HepG2 (cell line): ENCODE data around the gene CAMK2G. TPM values are rescaled to one million over a fixed set of nuclear protein-coding genes. Genes with fewer than 3 reads are reported as not detected.

Experiments used
- ATAC-seq: fragments of 200-7000 bp; cut with Tn5 transposase; 3 replicates; pipeline ENCODE4 v1.9.1; 2020; ENCODE audit warnings: mild to moderate bottlenecking, moderate library complexity
- BruUV-seq: library from RNA; stranded (reverse); fragments of 400-500 nt; replicated peaks from 2 replicates; lab custom pipeline; 2021; lab: Mats Ljungman, UMichigan
- CTCF ChIA-PET: fragments of 300-600 bp; formaldehyde crosslinking; extraction: SDS; loops from one replicate; lab custom pipeline; 2021; ENCODE audit warnings: low total read pairs, inconsistent platforms, low intra/inter-chr PET ratio; lab: Yijun Ruan, JAX
- POLR2A ChIA-PET: fragments of 350-600 bp; sonication (Branson Sonifier 250); formaldehyde crosslinking; loops from one replicate; lab custom pipeline; 2020; ENCODE audit warnings: antibody characterized with exemption, inconsistent platforms; lab: Yijun Ruan, JAX
- DNase-seq: peaks from one replicate; pipeline ENCODE4 v3.0.0-alpha.2; 2015; ENCODE audit warnings: low spot score
- FAIRE-seq: peaks from 3 replicates; lab custom pipeline; 2011; peaks lifted over from hg19 to GRCh38; lab: Jason Lieb, UNC
- H2AFZ ChIP-seq: one replicate; pipeline ENCODE4 v1.6.1; 2011; ENCODE audit warnings: low read length, inconsistent platforms
- H3K27ac ChIP-seq: fragments of 300-600 bp; 3 replicates; pipeline ENCODE4 v1.8.0; 2011; ENCODE audit warnings: mixed run types, mild to moderate bottlenecking, mixed read lengths, low read length, inconsistent platforms; ENCODE audit not compliant: insufficient read depth; ENCODE audit errors: extremely low read length
- H3K27me3 ChIP-seq, 2 experiments: fragments of 200-600 bp in 1 of 2; 2 replicates in 1 of 2; 3 replicates in 1 of 2; pipeline versions ENCODE4 v1.6.0 to v1.8.0; 2011; ENCODE audit warnings: low read length in 2 of 2, mild to moderate bottlenecking in 2 of 2, moderate library complexity in 2 of 2, inconsistent platforms in 1 of 2; ENCODE audit not compliant: insufficient read depth in 2 of 2, control insufficient read depth in 1 of 2
- H3K36me3 ChIP-seq, 2 experiments: fragments of 200-600 bp in 1 of 2; replicated peaks in 1 of 2; 2 replicates in 1 of 2; 3 replicates in 1 of 2; pipeline versions ENCODE4 v1.5.1 to v1.8.0; 2011; ENCODE audit warnings: low read length in 2 of 2, inconsistent platforms in 1 of 2; ENCODE audit not compliant: insufficient read depth in 2 of 2, control insufficient read depth in 1 of 2
- H3K4me1 ChIP-seq: 2 replicates; pipeline ENCODE4 v1.5.1; 2012; ENCODE audit warnings: low read length, inconsistent platforms; ENCODE audit not compliant: insufficient read depth
- H3K4me2 ChIP-seq: 2 replicates; pipeline ENCODE4 v1.6.0; 2011; ENCODE audit warnings: low read depth, low read length, inconsistent platforms
- H3K4me3 ChIP-seq, 3 experiments: fragments of 200-600 bp in 1 of 3; sonication (generic), shearing (Covaris generic) in 1 of 3; replicated peaks in 1 of 3; 2 replicates each; pipeline ENCODE4 v1.5.1; 2011 to 2016; ENCODE audit warnings: low read length in 3 of 3, inconsistent platforms in 2 of 3, low read depth in 2 of 3, mild to moderate bottlenecking in 2 of 3, control low read depth in 1 of 3, mixed read lengths in 1 of 3; ENCODE audit not compliant: insufficient read depth in 1 of 3
- H3K79me2 ChIP-seq: one replicate; pipeline ENCODE4 v1.6.1; 2011; ENCODE audit warnings: low read length, inconsistent platforms; ENCODE audit not compliant: insufficient read depth
- H3K9ac ChIP-seq: 2 replicates; pipeline ENCODE4 v1.6.0; 2011; ENCODE audit warnings: mild to moderate bottlenecking, low read depth, low read length, inconsistent platforms; ENCODE audit not compliant: insufficient read depth
- H3K9me3 ChIP-seq: 2 replicates; pipeline ENCODE4 v1.5.1; 2012; ENCODE audit warnings: mild to moderate bottlenecking, low read length
- H4K20me1 ChIP-seq: 2 replicates; pipeline ENCODE4 v1.6.0; 2011; ENCODE audit warnings: inconsistent platforms, mild to moderate bottlenecking, low read length, moderate library complexity; ENCODE audit not compliant: insufficient read depth
- GFI1 ChIP-seq: sonication (generic); formaldehyde crosslinking; IDR thresholded peaks from 2 replicates; pipeline ENCODE4 v1.5.0; 2020; ENCODE audit warnings: missing genetic modification reagents, mild to moderate bottlenecking, borderline replicate concordance
- ZNF629 ChIP-seq: sonication (generic); formaldehyde crosslinking; conservative IDR thresholded peaks from 2 replicates; pipeline ENCODE4 v1.5.0; 2020; ENCODE audit warnings: missing genetic modification reagents
- WGBS: methylation state at CpG from one replicate; pipeline ENCODE4 v1.1.6; 2017; ENCODE audit warnings: low lambda C conversion rate; 5-methylcytosine and 5-hydroxymethylcytosine counted together
- in situ Hi-C: cut with HindIII; loops from 2 replicates; pipeline ENCODE4 v1.10.0; 2017; ENCODE audit warnings: low pct_unique_long_range_greater_than_20kb; ENCODE audit not compliant: extremely low pct_ligation_motif_present
- intact Hi-C: fragments of 100-400 bp; cut with micrococcal nuclease; formaldehyde crosslinking; loops from one replicate; pipeline ENCODE4 v1.10.0; 2022; ENCODE audit not compliant: unreplicated experiment
- polyA plus RNA-seq, 8 experiments: library from polyadenylated mRNA; depleted of rRNA in 3 of 8; stranded (reverse) in 7 of 8; unstranded in 1 of 8; fragments of >200 nt; fragmentation: Illumina TruSeq in 4 of 8; extraction: Trizol in 4 of 8; gene quantifications; 2 replicates each; pipeline versions ENCODE4 v1.2.1 to v1.2.3, GENCODE V29; 2011 to 2016; ENCODE audit warnings: low read depth in 4 of 8, missing spikeins in 1 of 8, mixed read lengths in 1 of 8; ENCODE audit not compliant: insufficient read depth in 1 of 8
- total RNA-seq, 5 experiments: library from RNA; depleted of rRNA; stranded (reverse); fragments of >200 nt; fragmentation: Illumina TruSeq; extraction: Trizol; gene quantifications; 2 replicates each; pipeline ENCODE4 v1.2.3, GENCODE V29; 2016; ENCODE audit warnings: low read depth in 1 of 5
- TF ChIP-seq, protein P1 (sequence below), 2 experiments: sonication (generic) in 1 of 2; formaldehyde crosslinking in 1 of 2; IDR thresholded peaks; 2 replicates each; pipeline versions ENCODE4 v1.5.1 to v1.6.1; 2011 to 2020; ENCODE audit warnings: borderline replicate concordance in 1 of 2, low read depth in 1 of 2, low read length in 1 of 2, mild to moderate bottlenecking in 1 of 2, missing genetic modification reagents in 1 of 2, moderate library complexity in 1 of 2

The CAMK2G gene
- total and polyA plus RNA-seq, 2 of the 13 experiments (the other 11 are each of a cell fraction or from before 2014, with no cell fraction given) = 15.9 to 18.8 TPM

GRCh38 chr10:73908853-73909539 is 34.6 kb upstream of the CAMK2G start (continued):
- TF ChIP-seq GFI1 = no peak

DNA sequence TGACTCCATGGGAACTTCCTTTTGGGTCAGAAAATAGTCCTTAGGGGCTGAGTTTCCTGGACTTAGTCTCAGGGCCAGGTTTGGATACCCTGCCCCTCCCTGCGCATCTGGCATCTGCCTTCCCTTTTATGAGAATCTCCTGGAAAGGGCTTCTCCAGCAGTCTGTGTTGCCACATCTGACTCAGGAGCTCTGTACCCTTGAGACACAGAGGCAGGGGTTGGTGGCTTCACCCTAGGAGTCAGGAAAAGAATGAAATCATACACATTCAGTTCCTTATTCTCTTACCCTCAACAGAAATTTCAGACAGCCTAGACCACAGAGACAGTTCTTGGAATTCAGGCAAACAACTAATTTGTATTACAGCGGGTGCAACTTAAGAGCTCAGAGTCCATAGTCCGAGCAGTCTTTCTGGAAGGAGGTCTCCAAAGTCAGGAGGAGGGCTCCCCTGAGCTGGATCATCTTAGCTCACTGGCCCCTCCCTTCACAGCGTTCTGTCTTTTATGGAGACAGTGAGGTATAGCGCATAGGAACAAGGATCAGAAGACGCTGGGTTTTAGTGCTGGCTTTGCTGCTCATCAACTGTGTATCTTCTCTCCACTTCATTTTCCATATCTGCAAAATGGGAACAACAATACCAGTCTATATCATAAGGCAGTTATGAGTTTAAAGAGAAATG is 33.6 kb upstream of the CAMK2G start:
- in situ Hi-C loops = no loop called here
- DNase-seq = no peak

More for the DNA sequence above, 33.6 kb upstream of the CAMK2G start:
- H3K36me3 ChIP-seq = no peaks in the 10 kb centered on the region
- H3K27ac ChIP-seq = no peak overlapping the region
- WGBS = 27% methylated on average over 5 of the region's 6 CpGs
- FAIRE-seq (no peak), ATAC-seq (no peak)
- BruUV-seq = no TSS peak
- H3K4me1 ChIP-seq = peaks cover 43% of the 10 kb centered on the region
- intact Hi-C loops = no loop called here
- H3K4me2 ChIP-seq = no peak overlapping the region
- no peak overlapping the region for H3K9ac ChIP-seq
- TF ChIP-seq, protein P1, sequence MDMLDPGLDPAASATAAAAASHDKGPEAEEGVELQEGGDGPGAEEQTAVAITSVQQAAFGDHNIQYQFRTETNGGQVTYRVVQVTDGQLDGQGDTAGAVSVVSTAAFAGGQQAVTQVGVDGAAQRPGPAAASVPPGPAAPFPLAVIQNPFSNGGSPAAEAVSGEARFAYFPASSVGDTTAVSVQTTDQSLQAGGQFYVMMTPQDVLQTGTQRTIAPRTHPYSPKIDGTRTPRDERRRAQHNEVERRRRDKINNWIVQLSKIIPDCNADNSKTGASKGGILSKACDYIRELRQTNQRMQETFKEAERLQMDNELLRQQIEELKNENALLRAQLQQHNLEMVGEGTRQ (IDR thresholded peaks at IDR 0.05; ENCODE audit: low read depth, low read length) = no peak
- TF ChIP-seq, protein P1 (CRISPR knock-in tag; IDR thresholded peaks at IDR 0.05; ENCODE audit: borderline replicate concordance) = no peak
- 0 out of 2 replicates have a peak, but pooled peaks have one; percentile 26 for TF ChIP-seq ZNF629 (CRISPR knock-in tag)
- POLR2A ChIA-PET = no interaction called here
- no peak overlapping the region for H3K4me3 ChIP-seq
- H3K9me3 ChIP-seq = no peaks in the 10 kb centered on the region
- H3K27me3 ChIP-seq = peaks cover 4 to 13% of the 10 kb centered on the region in 2 experiments; a peak in 4 of 5 replicates
- H2AFZ ChIP-seq = no peak overlapping the region
- CTCF ChIA-PET = no interaction called here
- H4K20me1 ChIP-seq = no peaks in the 10 kb centered on the region
- no peaks in the 10 kb centered on the region for H3K79me2 ChIP-seq
